HG03521 (cell line): ENCODE results near the gene AMIGO1.

ENCODE experiments used
- ATAC-seq: cut with Tn5 transposase; IDR thresholded peaks from one replicate; pipeline ENCODE4 v1.9.1; 2021; ENCODE audit warnings: mild to moderate bottlenecking, moderate library complexity; ENCODE audit not compliant: unreplicated experiment

Gene AMIGO1

GRCh38 chr1:109509176-109510134, at the start of gene AMIGO1:
TSS of gene AMIGO1 (minus strand) at chr1:109509727. CDS start at chr1:109508912, 815 bp downstream.
- ATAC-seq = peak; percentile 53

- no peak for ATAC-seq
Observed at GRCh38 chr1:109557520-109557919, 48.0 kb upstream of the AMIGO1 start.

- ATAC-seq = no peak
Observed at GRCh38 chr1:109556563-109556962, 47.0 kb upstream of the AMIGO1 start.

- peak; percentile 94 for ATAC-seq
Observed at GRCh38 chr1:109548321-109549267, 39.1 kb upstream of the AMIGO1 start, which contains the start of gene GNAI3. TSS of gene GNAI3 (plus strand) at chr1:109548615. CDS start at chr1:109548721, 106 bp downstream.

GRCh38 chr1:109547463-109548320, 38.2 kb upstream of the AMIGO1 start:
- peak; percentile 9 for ATAC-seq

GRCh38 chr1:109546311-109547109, 37.0 kb upstream of the AMIGO1 start:
- ATAC-seq = peak; percentile 33

GRCh38 chr1:109543988-109544735, 34.6 kb upstream of the AMIGO1 start:
- no peak for ATAC-seq

- ATAC-seq = no peak
Observed at GRCh38 chr1:109543283-109543987, 33.9 kb upstream of the AMIGO1 start.

- no peak for ATAC-seq
Observed at GRCh38 chr1:109542657-109543056, 33.1 kb upstream of the AMIGO1 start.

GRCh38 chr1:109541102-109541501, 31.6 kb upstream of the AMIGO1 start:
- ATAC-seq = no peak

GRCh38 chr1:109539676-109540075, 30.1 kb upstream of the AMIGO1 start, which contains the start of gene GPR61:
TSS of gene GPR61 (plus strand) at chr1:109539872. CDS start at chr1:109543023, 3,151 bp downstream.
- ATAC-seq = no peak

GRCh38 chr1:109538827-109539555, 29.5 kb upstream of the AMIGO1 start:
- no peak for ATAC-seq

GRCh38 chr1:109537450-109538178, 28.1 kb upstream of the AMIGO1 start:
- no peak for ATAC-seq

- no peak for ATAC-seq
Observed at GRCh38 chr1:109535971-109536491, 26.5 kb upstream of the AMIGO1 start.

- no peak for ATAC-seq
Observed at GRCh38 chr1:109535481-109535880, 26.0 kb upstream of the AMIGO1 start.

- no peak for ATAC-seq
Observed at GRCh38 chr1:109534307-109534858, 24.9 kb upstream of the AMIGO1 start.
